ENCODE data around the gene CASK. TPM values are rescaled to one million over a fixed set of nuclear protein-coding genes. Genes with fewer than 3 reads are reported as not detected.

The CASK gene
- total RNA-seq, 2 experiments from 2014 or later, result 39.9 to 44.6 TPM

- peaks cover 19% of the 10 kb centered on the region for H3K4me1 Mint-ChIP-seq (ENCODE audit: low read depth)
- Histone ChIP-seq H3K4me3 (ENCODE audit: low read length) (no peak overlapping the region), H3K4me1 (ENCODE audit: insufficient read depth, low read length) (peaks cover 6% of the 10 kb centered on the region), H3K36me3 (ENCODE audit: insufficient read depth, low read length) (peaks cover 42% of the 10 kb centered on the region), H3K27me3 (ENCODE audit: control insufficient read depth in 1 of 2, insufficient read depth in 2 of 2, low read length in 2 of 2) (no peaks in the 10 kb centered on the region), H3K9me3 (ENCODE audit: control insufficient read depth in 1 of 2, insufficient read depth in 1 of 2, low read length in 2 of 2) (no peaks in the 10 kb centered on the region), H3K27ac (ENCODE audit: low read depth in 1 of 2, low read length in 2 of 2) (no peak overlapping the region)
- no peak for TF ChIP-seq CTCF (IDR thresholded peaks at IDR 0.05)
- CTCF ChIA-PET, result interaction anchor here (1.3 kb wide), 1 partner anchor 17 kb away, joined by 3 read pairs; no protein-coding TSS in a partner anchor
- no peaks in the 10 kb centered on the region for H3K9me3 Mint-ChIP-seq
- H3K4me3 Mint-ChIP-seq, result no peak overlapping the region
- peaks cover 62% of the 10 kb centered on the region for H3K36me3 Mint-ChIP-seq (ENCODE audit: low read depth)
- DNase-seq (no peak), ATAC-seq (ENCODE audit: poor library complexity) (no peak)
- no peaks in the 10 kb centered on the region for H3K27me3 Mint-ChIP-seq
- H3K27ac Mint-ChIP-seq, result no peak overlapping the region
- intact Hi-C loops (cut with DNase I, micrococcal nuclease), result no loop called here
- POLR2A ChIA-PET, result no interaction called here
Measured at GRCh38 chrX:41522671-41523070, 400.7 kb downstream of the CASK start.

- Mint-ChIP-seq H3K9me3 (no peaks in the 10 kb centered on the region), H3K4me1 (ENCODE audit: low read depth) (peaks cover 17% of the 10 kb centered on the region), H3K27me3 (no peaks in the 10 kb centered on the region), H3K4me3 (no peak overlapping the region), H3K36me3 (ENCODE audit: low read depth) (peaks cover 59% of the 10 kb centered on the region), H3K27ac (no peak overlapping the region)
- ATAC-seq (ENCODE audit: poor library complexity) (no peak), DNase-seq (no peak)
- ChIA-PET CTCF (no interaction called here), POLR2A (no interaction called here)
- peaks cover 6% of the 10 kb centered on the region for H3K4me1 ChIP-seq (ENCODE audit: insufficient read depth, low read length)
- peaks cover 37% of the 10 kb centered on the region for H3K36me3 ChIP-seq (ENCODE audit: insufficient read depth, low read length)
- H3K4me3 ChIP-seq (ENCODE audit: low read length), result no peak overlapping the region
- no peak overlapping the region for H3K27ac ChIP-seq (ENCODE audit: low read depth in 1 of 2, low read length in 2 of 2)
- no peaks in the 10 kb centered on the region for H3K27me3 ChIP-seq (ENCODE audit: control insufficient read depth in 1 of 2, insufficient read depth in 2 of 2, low read length in 2 of 2)
- TF ChIP-seq CTCF (IDR thresholded peaks at IDR 0.05), result no peak
- H3K9me3 ChIP-seq (ENCODE audit: control insufficient read depth in 1 of 2, insufficient read depth in 1 of 2, low read length in 2 of 2), result no peaks in the 10 kb centered on the region
- intact Hi-C loops (cut with DNase I, micrococcal nuclease), result no loop called here
Measured at GRCh38 chrX:41522081-41522480, 401.3 kb downstream of the CASK start.

GRCh38 chrX:41519468-41519867 lies 403.9 kb downstream of the CASK start:
- no peak overlapping the region for H3K4me3 ChIP-seq (ENCODE audit: low read length)
- no peak overlapping the region for H3K4me3 Mint-ChIP-seq
- DNase-seq (no peak), ATAC-seq (ENCODE audit: poor library complexity) (no peak)
- TF ChIP-seq CTCF (IDR thresholded peaks at IDR 0.05), result no peak
- POLR2A ChIA-PET, result no interaction called here
- peaks cover 24% of the 10 kb centered on the region for H3K36me3 ChIP-seq (ENCODE audit: insufficient read depth, low read length)
- peaks cover 21% of the 10 kb centered on the region for H3K4me1 Mint-ChIP-seq (ENCODE audit: low read depth)
- no peak overlapping the region for H3K27ac ChIP-seq (ENCODE audit: low read depth in 1 of 2, low read length in 2 of 2)
- no peaks in the 10 kb centered on the region for H3K27me3 ChIP-seq (ENCODE audit: control insufficient read depth in 1 of 2, insufficient read depth in 2 of 2, low read length in 2 of 2)
- H3K27me3 Mint-ChIP-seq, result no peaks in the 10 kb centered on the region
- H3K9me3 Mint-ChIP-seq, result no peaks in the 10 kb centered on the region
- intact Hi-C loops (cut with DNase I, micrococcal nuclease), result no loop called here
- peaks cover 33% of the 10 kb centered on the region for H3K36me3 Mint-ChIP-seq (ENCODE audit: low read depth)
- H3K4me1 ChIP-seq (ENCODE audit: insufficient read depth, low read length), result peaks cover 8% of the 10 kb centered on the region
- CTCF ChIA-PET, result no interaction called here
- no peaks in the 10 kb centered on the region for H3K9me3 ChIP-seq (ENCODE audit: control insufficient read depth in 1 of 2, insufficient read depth in 1 of 2, low read length in 2 of 2)
- no peak overlapping the region for H3K27ac Mint-ChIP-seq
